Measurements from ENCODE around the gene RASIP1.

The RASIP1 gene

GRCh38 chr19:48673436-48674100 is 66.8 kb downstream of the RASIP1 start:
- ATAC-seq: no peak
- DNase-seq: no peak

DNA sequence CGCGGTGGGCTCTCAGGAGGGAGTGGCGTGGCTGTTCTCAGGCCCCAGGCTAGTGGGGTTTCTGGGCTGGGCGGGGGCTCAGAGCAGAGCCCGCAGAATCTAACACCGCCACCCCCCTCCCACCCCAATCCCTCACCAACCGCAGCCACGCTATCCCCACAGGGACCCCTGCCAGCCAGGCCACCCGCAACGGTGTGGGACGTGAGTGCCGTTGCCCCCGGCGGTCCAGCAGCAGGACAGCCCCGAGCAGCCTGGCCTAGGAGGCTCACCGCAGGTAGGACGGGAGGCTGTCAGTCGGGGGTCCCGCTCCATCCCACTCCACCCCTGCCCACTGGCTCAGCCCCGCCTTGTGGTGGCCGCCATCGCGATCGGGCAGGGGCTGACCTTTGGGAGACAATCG is 67.4 kb downstream of the RASIP1 start, which contains the start of gene NTN5:
Gene NTN5, minus strand, starts transcription at position 24 of the 400 bp plus-strand sequence. CDS start 2,031 bp downstream, outside the sequence.
- no peak for DNase-seq
- ATAC-seq: no peak

- no peak for DNase-seq
- no peak for ATAC-seq
These were observed 68.9 kb downstream of the RASIP1 start for GRCh38 chr19:48671446-48671995.

GRCh38 chr19:48670699-48671445 is 69.5 kb downstream of the RASIP1 start:
- DNase-seq (no peak), ATAC-seq (no peak)
